Liver (tissue), 3 donors: ENCODE data around the gene PIR.

ENCODE experiments used
- HNF4A ChIP-seq, 2 donors: conservative IDR thresholded peaks; 2 replicates each; pipeline ENCODE4 v1.6.1; 2016; ENCODE audit warnings: antibody characterized with exemption in 2 of 2, mild to moderate bottlenecking in 2 of 2
- JUND ChIP-seq, 2 donors: IDR thresholded peaks; 2 replicates each; pipeline ENCODE4 v1.6.1; 2016; ENCODE audit warnings: antibody characterized with exemption in 2 of 2
- SP1 ChIP-seq: IDR thresholded peaks from 2 replicates; pipeline ENCODE4 v1.6.1; 2018; ENCODE audit warnings: antibody characterized with exemption, mild to moderate bottlenecking
- YY1 ChIP-seq: IDR thresholded peaks from 2 replicates; pipeline ENCODE4 v1.6.1; 2016; ENCODE audit warnings: antibody characterized with exemption, mild to moderate bottlenecking
- TF ChIP-seq, protein P1 (sequence below): fragments of 150-350 bp; IDR thresholded peaks from 2 replicates; pipeline ENCODE4 v1.5.1; 2017; ENCODE audit warnings: improper control_type of control experiment, low read depth, low read length; ENCODE audit not compliant: missing input control
- TF ChIP-seq, protein P2 (sequence below): IDR thresholded peaks from 2 replicates; pipeline ENCODE4 v1.6.1; 2016; ENCODE audit warnings: antibody characterized with exemption, mild to moderate bottlenecking
- TF ChIP-seq, protein P3 (sequence below): IDR thresholded peaks from 2 replicates; pipeline ENCODE4 v1.6.1; 2016; ENCODE audit warnings: antibody characterized with exemption
- donor health status: healthy.
- donor health status: healthy.

DNA sequence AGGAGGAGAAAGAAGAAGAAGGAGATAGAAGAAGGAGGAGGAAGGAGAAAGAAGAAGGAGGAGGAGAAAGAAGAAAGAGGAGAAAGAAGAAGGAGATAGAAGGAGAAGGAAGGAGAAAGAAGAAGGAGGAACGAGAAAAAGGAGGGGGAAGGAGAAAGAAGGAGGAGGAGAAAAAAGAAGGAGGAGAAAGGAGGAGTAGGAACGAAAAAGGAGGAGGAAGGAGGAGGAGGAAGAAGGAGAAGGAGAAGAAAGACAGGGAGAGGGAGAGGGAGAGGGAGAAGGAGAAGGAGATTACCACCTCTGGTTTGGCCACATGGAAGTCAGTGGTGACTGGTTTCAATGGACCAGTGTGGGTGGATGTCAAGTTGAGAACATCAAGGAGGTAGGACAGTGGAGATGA, 58.9 kb downstream of the PIR start:
- no peak for TF ChIP-seq YY1
- TF ChIP-seq, protein P1, sequence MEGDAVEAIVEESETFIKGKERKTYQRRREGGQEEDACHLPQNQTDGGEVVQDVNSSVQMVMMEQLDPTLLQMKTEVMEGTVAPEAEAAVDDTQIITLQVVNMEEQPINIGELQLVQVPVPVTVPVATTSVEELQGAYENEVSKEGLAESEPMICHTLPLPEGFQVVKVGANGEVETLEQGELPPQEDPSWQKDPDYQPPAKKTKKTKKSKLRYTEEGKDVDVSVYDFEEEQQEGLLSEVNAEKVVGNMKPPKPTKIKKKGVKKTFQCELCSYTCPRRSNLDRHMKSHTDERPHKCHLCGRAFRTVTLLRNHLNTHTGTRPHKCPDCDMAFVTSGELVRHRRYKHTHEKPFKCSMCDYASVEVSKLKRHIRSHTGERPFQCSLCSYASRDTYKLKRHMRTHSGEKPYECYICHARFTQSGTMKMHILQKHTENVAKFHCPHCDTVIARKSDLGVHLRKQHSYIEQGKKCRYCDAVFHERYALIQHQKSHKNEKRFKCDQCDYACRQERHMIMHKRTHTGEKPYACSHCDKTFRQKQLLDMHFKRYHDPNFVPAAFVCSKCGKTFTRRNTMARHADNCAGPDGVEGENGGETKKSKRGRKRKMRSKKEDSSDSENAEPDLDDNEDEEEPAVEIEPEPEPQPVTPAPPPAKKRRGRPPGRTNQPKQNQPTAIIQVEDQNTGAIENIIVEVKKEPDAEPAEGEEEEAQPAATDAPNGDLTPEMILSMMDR, result no peak
- no peak for TF ChIP-seq SP1
- no peak for TF ChIP-seq HNF4A (conservative IDR thresholded peaks at IDR 0.05)
- TF ChIP-seq, protein P2, sequence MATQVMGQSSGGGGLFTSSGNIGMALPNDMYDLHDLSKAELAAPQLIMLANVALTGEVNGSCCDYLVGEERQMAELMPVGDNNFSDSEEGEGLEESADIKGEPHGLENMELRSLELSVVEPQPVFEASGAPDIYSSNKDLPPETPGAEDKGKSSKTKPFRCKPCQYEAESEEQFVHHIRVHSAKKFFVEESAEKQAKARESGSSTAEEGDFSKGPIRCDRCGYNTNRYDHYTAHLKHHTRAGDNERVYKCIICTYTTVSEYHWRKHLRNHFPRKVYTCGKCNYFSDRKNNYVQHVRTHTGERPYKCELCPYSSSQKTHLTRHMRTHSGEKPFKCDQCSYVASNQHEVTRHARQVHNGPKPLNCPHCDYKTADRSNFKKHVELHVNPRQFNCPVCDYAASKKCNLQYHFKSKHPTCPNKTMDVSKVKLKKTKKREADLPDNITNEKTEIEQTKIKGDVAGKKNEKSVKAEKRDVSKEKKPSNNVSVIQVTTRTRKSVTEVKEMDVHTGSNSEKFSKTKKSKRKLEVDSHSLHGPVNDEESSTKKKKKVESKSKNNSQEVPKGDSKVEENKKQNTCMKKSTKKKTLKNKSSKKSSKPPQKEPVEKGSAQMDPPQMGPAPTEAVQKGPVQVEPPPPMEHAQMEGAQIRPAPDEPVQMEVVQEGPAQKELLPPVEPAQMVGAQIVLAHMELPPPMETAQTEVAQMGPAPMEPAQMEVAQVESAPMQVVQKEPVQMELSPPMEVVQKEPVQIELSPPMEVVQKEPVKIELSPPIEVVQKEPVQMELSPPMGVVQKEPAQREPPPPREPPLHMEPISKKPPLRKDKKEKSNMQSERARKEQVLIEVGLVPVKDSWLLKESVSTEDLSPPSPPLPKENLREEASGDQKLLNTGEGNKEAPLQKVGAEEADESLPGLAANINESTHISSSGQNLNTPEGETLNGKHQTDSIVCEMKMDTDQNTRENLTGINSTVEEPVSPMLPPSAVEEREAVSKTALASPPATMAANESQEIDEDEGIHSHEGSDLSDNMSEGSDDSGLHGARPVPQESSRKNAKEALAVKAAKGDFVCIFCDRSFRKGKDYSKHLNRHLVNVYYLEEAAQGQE, result no peak
- no peak for TF ChIP-seq JUND (IDR thresholded peaks at IDR 0.05)
- TF ChIP-seq, protein P3, sequence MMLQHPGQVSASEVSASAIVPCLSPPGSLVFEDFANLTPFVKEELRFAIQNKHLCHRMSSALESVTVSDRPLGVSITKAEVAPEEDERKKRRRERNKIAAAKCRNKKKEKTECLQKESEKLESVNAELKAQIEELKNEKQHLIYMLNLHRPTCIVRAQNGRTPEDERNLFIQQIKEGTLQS, result no peak
